Left hindlimb (tissue), 1 donor: ENCODE measurements around the gene NDFIP1.
A peak's percentile ranks its signal among the peaks of the same experiment; 100 is the strongest.

Experiments used
- DNase-seq: peaks from one replicate; pipeline ENCODE4 v3.0.0-alpha.2; 2018

The NDFIP1 gene

DNA sequence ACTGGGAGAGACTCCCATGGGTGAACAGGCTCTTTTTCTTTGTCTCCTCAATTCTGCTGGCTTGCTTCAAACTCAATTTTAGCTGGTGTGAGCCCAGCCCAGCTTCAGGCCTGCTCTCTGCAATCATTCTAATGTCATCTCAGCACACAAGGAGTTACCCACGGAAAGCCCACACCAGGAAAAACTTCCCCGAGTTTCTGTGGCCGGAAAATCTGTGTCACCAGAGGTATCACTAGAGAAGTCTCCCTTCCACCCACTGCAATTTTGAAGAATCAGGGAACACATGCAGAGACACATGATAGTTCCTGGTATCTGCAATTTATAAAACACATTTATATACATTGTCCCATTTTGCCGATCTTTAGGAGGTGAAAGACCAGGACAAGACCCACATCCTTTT lies 13.5 kb upstream of the NDFIP1 start:
- DNase-seq, result no peak

GRCh38 chr5:142095651-142096330 lies 12.8 kb upstream of the NDFIP1 start:
- no peak for DNase-seq

DNA sequence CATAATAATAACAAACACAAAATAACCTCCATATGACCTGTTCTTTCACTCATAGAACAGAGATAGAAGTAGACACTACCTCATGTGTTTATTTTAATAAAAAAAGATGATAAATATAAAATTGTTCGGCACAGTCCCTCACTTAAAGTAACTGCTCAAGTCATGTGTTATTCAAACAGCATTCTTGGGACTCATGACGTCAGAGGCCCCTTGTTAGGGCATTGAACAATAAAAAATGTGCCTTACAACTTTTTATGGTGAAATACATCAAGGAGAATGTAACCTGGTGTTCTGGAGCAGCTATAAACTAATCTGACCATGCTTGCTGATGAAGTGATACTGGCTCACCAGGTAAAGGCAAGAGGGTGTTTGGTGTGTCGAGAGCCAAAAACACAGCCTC lies 12.2 kb upstream of the NDFIP1 start:
- DNase-seq, result no peak

- DNase-seq, result no peak
Observed at GRCh38 chr5:142097681-142098080, 10.9 kb upstream of the NDFIP1 start.

DNA sequence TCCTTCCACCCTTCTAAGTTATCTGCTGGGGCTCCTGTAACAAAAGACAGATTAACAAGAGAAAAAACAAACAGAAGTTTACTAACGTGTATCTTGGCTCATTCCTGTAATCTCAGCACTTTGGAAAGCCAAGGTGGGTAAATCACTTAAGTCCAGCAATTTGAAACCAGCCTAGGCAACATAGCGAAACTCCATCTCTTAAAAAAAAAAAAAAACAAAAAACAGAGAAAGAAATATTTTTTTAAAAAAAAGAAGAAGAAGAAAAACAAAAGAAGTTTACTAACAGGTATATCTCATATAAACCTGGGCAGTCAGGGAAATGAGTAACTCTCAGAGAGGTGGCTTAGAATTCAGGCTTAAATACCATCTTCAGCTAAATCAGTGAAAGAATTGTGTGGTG lies 10.3 kb upstream of the NDFIP1 start:
- no peak for DNase-seq

DNA sequence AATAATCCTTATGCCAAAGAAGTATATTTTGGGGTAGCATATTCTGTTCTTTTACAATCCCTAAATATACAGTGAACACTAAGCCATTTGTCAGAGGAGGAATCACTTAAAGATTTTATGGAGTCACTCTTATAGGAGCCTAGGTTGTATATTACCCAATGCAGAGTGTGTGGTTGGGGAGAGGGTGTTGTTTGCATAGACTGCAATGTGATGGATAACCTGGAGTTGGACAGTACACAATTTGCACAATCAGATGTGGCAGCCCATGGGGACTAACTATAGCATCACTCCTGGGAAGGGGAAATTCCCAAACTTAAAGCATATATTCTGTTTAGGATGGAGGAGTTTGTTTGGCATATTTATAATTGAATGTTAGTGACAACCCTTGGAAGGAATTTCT lies 9.6 kb upstream of the NDFIP1 start:
- no peak for DNase-seq

DNA sequence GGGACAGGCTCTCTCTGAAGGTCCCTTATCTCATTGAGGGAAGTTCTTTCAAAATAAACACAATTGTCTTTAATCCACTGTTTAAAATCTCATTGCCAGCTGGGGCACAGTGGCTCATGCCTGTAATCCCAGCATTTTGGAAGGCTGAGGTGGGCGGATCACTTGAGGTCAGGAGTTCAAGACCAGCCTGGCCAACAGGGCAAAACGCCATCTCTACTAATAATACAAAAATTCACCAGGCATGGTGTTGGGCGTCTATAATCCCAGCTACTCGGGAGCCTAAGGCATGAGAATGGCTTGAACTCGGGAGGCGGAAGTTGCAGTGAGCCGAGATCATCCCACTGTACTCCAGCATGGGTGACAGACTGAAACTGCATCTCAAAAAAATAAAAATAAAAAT lies 8.3 kb upstream of the NDFIP1 start:
- no peak for DNase-seq

GRCh38 chr5:142102980-142103740 lies 5.4 kb upstream of the NDFIP1 start:
- no peak for DNase-seq

- no peak for DNase-seq
Observed at GRCh38 chr5:142104491-142104890, 4.1 kb upstream of the NDFIP1 start.

GRCh38 chr5:142106061-142106460 lies 2.5 kb upstream of the NDFIP1 start:
- DNase-seq, result peak; percentile 77

GRCh38 chr5:142107036-142107735 lies 1.4 kb upstream of the NDFIP1 start:
- no peak for DNase-seq

DNA sequence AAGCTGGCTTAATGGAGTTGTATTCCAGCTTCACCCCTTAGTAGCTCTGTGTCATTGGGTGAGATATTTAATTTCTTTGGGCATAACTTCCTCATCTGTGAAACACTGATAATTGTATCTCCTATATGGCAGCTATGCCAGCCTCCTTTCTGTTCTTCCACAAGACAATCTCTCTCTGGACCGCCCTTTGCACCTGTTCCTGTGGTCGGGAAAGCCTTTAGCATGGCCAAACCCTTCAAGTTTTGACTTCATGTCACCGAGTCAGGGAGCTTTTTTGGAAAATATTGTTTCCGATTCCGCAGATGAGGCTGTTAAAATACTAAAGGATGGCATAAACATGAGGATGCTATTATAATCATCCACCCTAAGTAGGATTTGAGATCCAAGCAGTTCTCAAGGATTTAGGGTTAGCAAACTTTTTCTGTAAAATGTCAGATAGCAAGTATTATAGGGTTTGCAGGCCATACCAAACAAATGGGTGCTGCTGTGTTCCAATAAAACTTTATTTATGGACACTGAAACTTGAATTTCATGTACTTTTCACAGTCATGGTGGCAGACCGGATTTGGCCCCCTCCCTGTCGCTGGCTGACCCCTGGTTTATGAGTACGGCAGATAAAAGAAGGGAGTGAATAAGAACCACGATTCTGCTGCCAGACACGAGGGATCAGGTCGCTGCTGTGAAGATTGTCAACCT lies 695 bp upstream of the NDFIP1 start:
- no peak for DNase-seq

- DNase-seq, result no peak
Observed at GRCh38 chr5:142109331-142110045, 909 bp downstream of the NDFIP1 start.

- DNase-seq, result no peak
Observed at GRCh38 chr5:142110046-142110531, 1.5 kb downstream of the NDFIP1 start.

- DNase-seq, result no peak
Observed at GRCh38 chr5:142110988-142111687, 2.6 kb downstream of the NDFIP1 start.

GRCh38 chr5:142114687-142115086 lies 6.1 kb downstream of the NDFIP1 start:
- DNase-seq, result no peak

GRCh38 chr5:142115937-142116614 lies 7.5 kb downstream of the NDFIP1 start:
- no peak for DNase-seq

- no peak for DNase-seq
Observed at GRCh38 chr5:142117579-142118151, 9.1 kb downstream of the NDFIP1 start.

- no peak for DNase-seq
Observed at GRCh38 chr5:142118155-142118686, 9.6 kb downstream of the NDFIP1 start.

- no peak for DNase-seq
Observed at GRCh38 chr5:142119051-142119625, 10.6 kb downstream of the NDFIP1 start.
